Gastroesophageal sphincter (tissue), 4 donors: ENCODE data around the gene COA5. TPM values are rescaled to one million over a fixed set of nuclear protein-coding genes. Genes with fewer than 3 reads are reported as not detected.

Source experiments
- ATAC-seq: fragments of 150-250 bp; one replicate; pipeline ENCODE4 v1.9.1; 2016; ENCODE audit warnings: mild to moderate bottlenecking, moderate library complexity
- H3K27ac ChIP-seq, 4 donors: fragments of 200-600 bp; sonication (generic) in 3 of 4; 1 replicate in 3 of 4; 2 replicates in 1 of 4; pipeline ENCODE4 v1.5.1; 2016 to 2019
- H3K27me3 ChIP-seq: fragments of 200-600 bp; sonication (generic); one replicate; pipeline ENCODE4 v1.5.1; 2019
- H3K36me3 ChIP-seq, 2 donors: fragments of 200-600 bp; sonication (generic); one replicate each; pipeline ENCODE4 v1.5.1; 2019; ENCODE audit warnings: control low read depth in 1 of 2
- H3K4me1 ChIP-seq, 3 donors: fragments of 200-600 bp; sonication (generic); 1 replicate in 2 of 3; 2 replicates in 1 of 3; pipeline ENCODE4 v1.5.1; 2016 to 2019; ENCODE audit warnings: control low read depth in 2 of 3
- H3K4me3 ChIP-seq, 2 donors: fragments of 200-600 bp; sonication (generic); one replicate each; pipeline ENCODE4 v1.5.1; 2019; ENCODE audit warnings: mild to moderate bottlenecking in 1 of 2, moderate library complexity in 1 of 2
- H3K9me3 ChIP-seq, 3 donors: fragments of 200-600 bp; sonication (generic); one replicate each; pipeline ENCODE4 v1.5.1; 2017 to 2019; ENCODE audit warnings: control low read depth in 2 of 3
- CTCF ChIP-seq, 4 experiments: fragments of 200-600 bp in 2 of 4; fragments of 450-650 bp in 2 of 4; sonication (generic) in 1 of 4; IDR thresholded peaks; one replicate each; pipeline ENCODE4 v1.5.1; 2017 to 2019; ENCODE audit warnings: antibody characterized with exemption in 4 of 4, mild to moderate bottlenecking in 2 of 4, moderate library complexity in 2 of 4
- EP300 ChIP-seq: sonication (generic); formaldehyde crosslinking; IDR thresholded peaks from one replicate; pipeline ENCODE4 v1.6.1; 2017; ENCODE audit warnings: antibody characterized with exemption, mild to moderate bottlenecking
- POLR2A ChIP-seq, 2 donors: fragments of 450-650 bp; IDR thresholded peaks; one replicate each; pipeline ENCODE4 v1.6.1; 2017; ENCODE audit warnings: antibody characterized with exemption in 2 of 2, mild to moderate bottlenecking in 2 of 2, moderate library complexity in 1 of 2
- POLR2AphosphoS5 ChIP-seq: sonication (generic); formaldehyde crosslinking; IDR thresholded peaks from one replicate; pipeline ENCODE4 v1.6.1; 2017; ENCODE audit warnings: antibody characterized with exemption
- WGBS, 2 donors: methylation state at CpG; one replicate each; pipeline ENCODE4 v1.1.5; 2018; ENCODE audit warnings: low coverage in 1 of 2; 5-methylcytosine and 5-hydroxymethylcytosine counted together
- total RNA-seq, 4 donors: library from RNA; depleted of rRNA; stranded (reverse); fragments of >200 nt; gene quantifications; one replicate each; pipeline ENCODE4 v1.1.0, GENCODE V29; 2016

Gene COA5
- total RNA-seq, 4 donors from 2014 or later, result 35.1 to 64.9 (median 42.3) TPM

GRCh38 chr2:98607104-98607503, 1.2 kb downstream of the COA5 start:
- Histone ChIP-seq H3K27ac (no peak overlapping the region), H3K4me1 (peaks cover 14 to 64% (median 39%) of the 10 kb centered on the region in 3 donors)
- 48% methylated on average over 6 of the region's 6 CpGs; no CpG with 5 or more reads in 1 of the 2 donors for WGBS, 2 donors

GRCh38 chr2:98606431-98606830, 1.9 kb downstream of the COA5 start:
- peaks cover 14 to 58% (median 38%) of the 10 kb centered on the region in 3 donors for H3K4me1 ChIP-seq
- no peaks in the 10 kb centered on the region for H3K27me3 ChIP-seq
- no peak overlapping the region for H3K27ac ChIP-seq
- H3K4me3 ChIP-seq, result peak overlapping the region in 1 of 2 donors; percentile 97
- no peak for ATAC-seq
- TF ChIP-seq CTCF (IDR thresholded peaks at IDR 0.05) (no peak), POLR2AphosphoS5 (no peak), EP300 (no peak)
- peaks cover 0 to 40% of the 10 kb centered on the region in 2 donors for H3K36me3 ChIP-seq
- H3K9me3 ChIP-seq, result no peaks in the 10 kb centered on the region
- 85 to 88% methylated on average over 6 of the region's 7 CpGs for WGBS, 2 donors

More at GRCh38 chr2:98607104-98607503, 1.2 kb downstream of the COA5 start:
- Histone ChIP-seq H3K9me3 (no peaks in the 10 kb centered on the region), H3K27me3 (no peaks in the 10 kb centered on the region), H3K4me3 (peak overlapping the region; percentile 97 to 99), H3K36me3 (peaks cover 0 to 40% of the 10 kb centered on the region in 2 donors)
- no peak for TF ChIP-seq POLR2A (IDR thresholded peaks at IDR 0.05)
- TF ChIP-seq EP300, result no peak
- no peak for TF ChIP-seq CTCF (IDR thresholded peaks at IDR 0.05)
- no peak for TF ChIP-seq POLR2AphosphoS5
- ATAC-seq, result no peak

- H3K4me3 ChIP-seq, result no peak overlapping the region
- no peaks in the 10 kb centered on the region for H3K9me3 ChIP-seq
- peaks cover 14 to 44% (median 24%) of the 10 kb centered on the region in 3 donors for H3K4me1 ChIP-seq
- 55 to 83% methylated on average over 3 of the region's 3 CpGs for WGBS, 2 donors
- no peaks in the 10 kb centered on the region for H3K27me3 ChIP-seq
- TF ChIP-seq POLR2AphosphoS5 (no peak), CTCF (IDR thresholded peaks at IDR 0.05) (no peak), POLR2A (IDR thresholded peaks at IDR 0.05) (no peak), EP300 (no peak)
- no peak overlapping the region for H3K27ac ChIP-seq
- ATAC-seq, result no peak
- H3K36me3 ChIP-seq, result peaks cover 0 to 40% of the 10 kb centered on the region in 2 donors
Measured at GRCh38 chr2:98605076-98605475, 3.2 kb downstream of the COA5 start.

GRCh38 chr2:98604547-98604946, 3.8 kb downstream of the COA5 start:
- no peak overlapping the region for H3K4me3 ChIP-seq
- 79% methylated on average over 2 of the region's 2 CpGs; no CpG with 5 or more reads in 1 of the 2 donors for WGBS, 2 donors
- ATAC-seq, result no peak
- TF ChIP-seq POLR2A (IDR thresholded peaks at IDR 0.05), result no peak
- no peak for TF ChIP-seq EP300
- TF ChIP-seq POLR2AphosphoS5, result no peak
- TF ChIP-seq CTCF (IDR thresholded peaks at IDR 0.05), result no peak
- peaks cover 0 to 46% of the 10 kb centered on the region in 2 donors for H3K36me3 ChIP-seq
- H3K4me1 ChIP-seq, result peaks cover 12 to 39% (median 19%) of the 10 kb centered on the region in 3 donors
- no peaks in the 10 kb centered on the region for H3K9me3 ChIP-seq
- H3K27me3 ChIP-seq, result no peaks in the 10 kb centered on the region
- H3K27ac ChIP-seq, result no peak overlapping the region

DNA sequence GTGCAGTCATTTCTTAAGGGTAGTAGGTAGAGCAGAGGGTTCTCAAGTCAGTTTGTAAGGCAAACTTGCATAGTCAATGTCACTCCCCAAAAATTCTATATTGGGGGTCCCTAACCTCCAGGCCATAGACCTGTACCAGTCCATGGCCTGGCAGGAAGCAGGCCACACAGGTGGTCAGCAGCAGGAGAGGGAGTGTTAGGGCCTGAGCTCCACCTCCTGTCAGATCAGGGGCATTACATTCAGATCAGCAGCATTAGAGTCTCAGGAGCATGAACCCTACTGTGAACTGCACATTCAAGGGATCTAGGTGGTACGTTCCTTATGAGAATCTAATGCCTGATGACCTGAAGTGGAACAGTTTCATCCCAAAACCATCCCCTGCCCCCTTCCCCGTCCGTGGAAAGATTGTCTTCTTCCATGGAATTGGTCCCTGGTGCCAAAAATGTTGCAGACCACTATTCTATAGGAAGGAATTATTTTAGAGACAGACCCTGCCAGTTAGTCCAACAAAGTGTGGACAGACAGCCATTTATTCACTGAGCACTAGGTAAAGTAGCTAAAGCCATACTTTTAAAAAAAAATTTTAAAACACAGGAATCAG, 6.7 kb downstream of the COA5 start:
- TF ChIP-seq POLR2A (IDR thresholded peaks at IDR 0.05) (no peak), CTCF (IDR thresholded peaks at IDR 0.05) (peak in 3 of 4 experiments; percentile 38 to 59 (median 45))
- Histone ChIP-seq H3K9me3 (no peaks in the 10 kb centered on the region), H3K36me3 (peaks cover 0 to 60% of the 10 kb centered on the region in 2 donors), H3K4me3 (no peak overlapping the region), H3K27me3 (no peaks in the 10 kb centered on the region), H3K27ac (no peak overlapping the region), H3K4me1 (peaks cover 3 to 23% (median 9%) of the 10 kb centered on the region in 3 donors)
- ATAC-seq, result peak; percentile 48
- 50 to 58% methylated on average over 2 to 3 of the region's 3 CpGs for WGBS, 2 donors
